ENCODE results near the gene EXO1.
"Not testable (repeated sequence)": the region's sequence is repeated elsewhere in the genome, so short reads cannot be mapped to it uniquely, and the experiment has no call there.

The EXO1 gene

DNA sequence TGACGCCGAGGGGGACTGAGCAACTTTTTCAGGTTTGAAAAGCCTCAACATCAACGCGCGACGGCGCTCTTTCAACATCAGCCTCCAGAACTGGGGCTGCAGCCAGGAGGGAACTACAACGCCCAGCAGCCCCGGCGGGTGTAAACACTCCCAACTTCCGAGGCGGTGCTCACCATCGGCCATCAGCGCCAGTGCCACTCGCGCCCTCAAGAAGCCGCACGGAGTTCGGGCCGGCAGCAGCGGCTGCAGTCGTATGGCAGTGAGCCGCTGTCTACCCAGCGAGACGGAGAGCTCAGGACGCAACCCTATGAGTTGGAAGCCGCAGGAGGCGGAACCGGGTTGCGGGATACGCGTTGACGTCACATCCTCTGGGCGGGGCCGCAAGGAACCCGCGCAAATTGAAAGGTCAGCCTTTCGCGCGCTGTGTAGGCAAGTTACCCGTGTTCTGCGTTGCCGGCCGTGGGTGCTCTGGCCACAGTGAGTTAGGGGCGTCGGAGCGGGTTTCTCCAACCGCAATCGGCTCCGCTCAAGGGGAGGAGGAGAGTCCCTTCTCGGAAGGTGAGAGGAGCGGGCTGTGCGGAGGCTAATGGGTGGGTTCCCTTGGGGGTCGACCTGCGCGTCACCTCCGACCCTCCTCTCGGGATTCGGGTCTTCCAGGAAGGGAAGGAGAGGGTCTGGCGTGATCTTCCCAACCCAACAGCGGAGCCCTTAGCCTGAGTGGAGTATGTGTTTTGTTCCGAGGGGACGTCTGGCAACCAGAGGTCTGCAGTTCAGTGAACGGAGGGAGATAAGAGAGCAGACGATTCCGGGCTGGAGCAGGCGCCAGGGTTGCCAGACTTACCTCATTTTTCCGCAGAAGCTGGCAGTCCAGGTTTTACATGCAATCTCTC, at the start of gene EXO1:
EXO1 (plus strand) TSS at position 409 of the 890 bp plus-strand sequence. CDS start 2,222 bp downstream, outside the sequence.
- Histone ChIP-seq H3K4me3 (ENCODE audit: low read depth in 1 of 5, low read length in 5 of 5) (peak within 1 kb of the TSS; percentile 56 to 95 (median 81)), H3K9ac (ENCODE audit: low read length in 5 of 5) (peak within 1 kb of the TSS in 4 of 5 donors; percentile 64 to 87 (median 80)), H3K4me1 (ENCODE audit: control insufficient read depth in 5 of 5, insufficient read depth in 5 of 5, low read length in 5 of 5) (peaks cover 5 to 13% (median 12%) of the 10 kb centered on the region in 5 donors), H3K36me3 (ENCODE audit: control insufficient read depth in 5 of 5, insufficient read depth in 5 of 5, low read length in 5 of 5) (no peaks in the 10 kb centered on the region), H3K27ac (ENCODE audit: low read depth, low read length) (peak within 1 kb of the TSS; percentile 92), H3K27me3 (ENCODE audit: control insufficient read depth in 5 of 5, insufficient read depth in 4 of 5, low read length in 5 of 5) (peaks cover 0 to 7% (median 0%) of the 10 kb centered on the region in 5 donors), H3K9me3 (ENCODE audit: control insufficient read depth in 5 of 5, low read length in 5 of 5) (no peaks in the 10 kb centered on the region)

DNA sequence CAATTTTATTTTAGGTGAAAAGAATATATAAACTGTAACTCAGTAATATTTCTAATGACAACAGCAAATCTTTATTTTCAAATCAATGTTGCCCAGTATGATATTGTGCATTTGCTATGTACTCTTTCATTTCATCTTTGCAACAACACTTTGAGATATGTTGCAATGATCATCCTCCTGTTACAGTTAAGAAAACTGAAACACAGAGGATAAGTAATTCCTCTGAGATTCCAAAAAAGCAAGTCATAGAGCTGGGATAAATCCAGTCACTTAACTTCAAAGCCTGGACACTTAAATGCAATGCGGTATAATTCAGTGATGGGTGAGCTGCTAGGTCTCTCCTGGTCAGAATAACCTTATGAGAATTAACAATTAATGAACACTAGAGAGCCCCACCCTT, 48.6 kb upstream of the EXO1 start:
- no peak overlapping the region for H3K4me3 ChIP-seq (ENCODE audit: low read depth in 1 of 5, low read length in 5 of 5)
- no peak overlapping the region for H3K27ac ChIP-seq (ENCODE audit: low read depth, low read length)
- H3K36me3 ChIP-seq (ENCODE audit: control insufficient read depth in 5 of 5, insufficient read depth in 5 of 5, low read length in 5 of 5) = no peaks in the 10 kb centered on the region
- H3K9ac ChIP-seq (ENCODE audit: low read length in 5 of 5) = no peak overlapping the region
- no peaks in the 10 kb centered on the region for H3K4me1 ChIP-seq (ENCODE audit: control insufficient read depth in 5 of 5, insufficient read depth in 5 of 5, low read length in 5 of 5)
- no peaks in the 10 kb centered on the region for H3K27me3 ChIP-seq (ENCODE audit: control insufficient read depth in 5 of 5, insufficient read depth in 4 of 5, low read length in 5 of 5)
- no peaks in the 10 kb centered on the region for H3K9me3 ChIP-seq (ENCODE audit: control insufficient read depth in 5 of 5, low read length in 5 of 5)

DNA sequence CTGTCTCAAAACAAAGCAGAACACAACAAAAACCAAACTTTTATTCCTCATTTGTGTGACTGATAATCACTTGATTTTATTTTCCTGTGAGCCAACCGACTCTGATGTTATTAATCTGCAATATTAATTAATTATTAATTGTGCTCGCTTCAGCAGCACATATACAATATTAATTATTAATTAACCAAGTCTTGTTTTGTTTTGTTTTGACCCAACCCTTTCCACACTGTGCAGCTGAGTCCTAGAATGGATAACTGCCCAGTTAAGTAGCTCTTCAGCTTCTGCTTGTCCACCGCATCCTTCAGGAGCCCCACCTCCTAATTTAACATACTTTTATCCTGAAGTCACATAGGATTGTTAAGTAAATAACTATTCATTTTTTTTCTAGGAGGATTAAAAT, 47.4 kb upstream of the EXO1 start:
- no peak overlapping the region for H3K27ac ChIP-seq (ENCODE audit: low read depth, low read length)
- H3K4me3 ChIP-seq (ENCODE audit: low read depth in 1 of 5, low read length in 5 of 5) = no peak overlapping the region
- H3K9me3 ChIP-seq (ENCODE audit: control insufficient read depth in 5 of 5, low read length in 5 of 5) = no peaks in the 10 kb centered on the region
- H3K36me3 ChIP-seq (ENCODE audit: control insufficient read depth in 5 of 5, insufficient read depth in 5 of 5, low read length in 5 of 5) = no peaks in the 10 kb centered on the region
- H3K4me1 ChIP-seq (ENCODE audit: control insufficient read depth in 5 of 5, insufficient read depth in 5 of 5, low read length in 5 of 5) = no peaks in the 10 kb centered on the region
- no peaks in the 10 kb centered on the region for H3K27me3 ChIP-seq (ENCODE audit: control insufficient read depth in 5 of 5, insufficient read depth in 4 of 5, low read length in 5 of 5)
- no peak overlapping the region for H3K9ac ChIP-seq (ENCODE audit: low read length in 5 of 5)

DNA sequence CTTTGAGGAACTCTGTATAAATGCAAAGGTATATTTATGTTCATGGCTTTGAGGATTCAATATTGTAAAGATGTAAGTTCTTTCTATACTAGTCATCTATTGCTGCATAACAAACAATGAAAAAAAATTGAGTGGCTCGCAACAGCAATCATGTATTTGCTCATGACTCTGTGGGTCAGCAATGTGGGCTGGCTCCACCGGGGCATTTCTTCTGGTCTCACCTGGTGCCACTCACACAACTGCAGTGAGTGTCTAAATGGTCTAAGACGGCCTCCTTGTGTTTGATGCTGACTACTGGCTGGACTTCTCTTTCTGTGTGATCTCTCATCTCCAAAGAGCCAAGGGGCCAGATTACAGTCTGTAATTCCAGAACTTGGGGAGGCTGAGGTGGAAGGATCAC, 45.1 kb upstream of the EXO1 start:
- H3K4me3 ChIP-seq (ENCODE audit: low read depth in 1 of 5, low read length in 5 of 5) = no peak overlapping the region
- no peaks in the 10 kb centered on the region for H3K9me3 ChIP-seq (ENCODE audit: control insufficient read depth in 5 of 5, low read length in 5 of 5)
- no peaks in the 10 kb centered on the region for H3K36me3 ChIP-seq (ENCODE audit: control insufficient read depth in 5 of 5, insufficient read depth in 5 of 5, low read length in 5 of 5)
- no peaks in the 10 kb centered on the region for H3K27me3 ChIP-seq (ENCODE audit: control insufficient read depth in 5 of 5, insufficient read depth in 4 of 5, low read length in 5 of 5)
- no peaks in the 10 kb centered on the region for H3K4me1 ChIP-seq (ENCODE audit: control insufficient read depth in 5 of 5, insufficient read depth in 5 of 5, low read length in 5 of 5)
- H3K9ac ChIP-seq (ENCODE audit: low read length in 5 of 5) = no peak overlapping the region
- no peak overlapping the region for H3K27ac ChIP-seq (ENCODE audit: low read depth, low read length)

DNA sequence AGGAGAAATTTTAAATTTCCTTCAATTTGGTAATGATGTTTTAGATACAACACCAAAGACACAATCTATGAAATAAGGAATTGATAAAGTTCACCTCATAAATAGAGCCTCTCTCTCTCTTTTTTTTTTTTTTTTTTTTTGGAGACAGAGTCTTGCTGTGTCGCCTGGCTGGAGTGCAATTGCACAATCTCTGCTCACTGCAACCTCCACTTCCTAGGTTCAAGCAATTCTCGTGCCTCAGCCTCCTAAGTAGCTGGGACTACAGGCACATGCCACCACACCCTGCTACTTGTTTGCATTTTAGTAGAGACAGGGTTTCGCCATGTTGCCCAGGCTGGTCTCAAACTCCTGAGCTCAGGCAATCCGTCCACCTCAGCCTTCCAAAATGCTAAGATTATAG, 43.3 kb upstream of the EXO1 start:
- not testable (repeated sequence) for H3K4me1 ChIP-seq (ENCODE audit: control insufficient read depth in 5 of 5, insufficient read depth in 5 of 5, low read length in 5 of 5); H3K27ac ChIP-seq (ENCODE audit: low read depth, low read length); H3K36me3 ChIP-seq (ENCODE audit: control insufficient read depth in 5 of 5, insufficient read depth in 5 of 5, low read length in 5 of 5); H3K27me3 ChIP-seq (ENCODE audit: control insufficient read depth in 5 of 5, insufficient read depth in 4 of 5, low read length in 5 of 5); H3K9me3 ChIP-seq (ENCODE audit: control insufficient read depth in 5 of 5, low read length in 5 of 5); H3K4me3 ChIP-seq (ENCODE audit: low read depth in 1 of 5, low read length in 5 of 5); H3K9ac ChIP-seq (ENCODE audit: low read length in 5 of 5)

DNA sequence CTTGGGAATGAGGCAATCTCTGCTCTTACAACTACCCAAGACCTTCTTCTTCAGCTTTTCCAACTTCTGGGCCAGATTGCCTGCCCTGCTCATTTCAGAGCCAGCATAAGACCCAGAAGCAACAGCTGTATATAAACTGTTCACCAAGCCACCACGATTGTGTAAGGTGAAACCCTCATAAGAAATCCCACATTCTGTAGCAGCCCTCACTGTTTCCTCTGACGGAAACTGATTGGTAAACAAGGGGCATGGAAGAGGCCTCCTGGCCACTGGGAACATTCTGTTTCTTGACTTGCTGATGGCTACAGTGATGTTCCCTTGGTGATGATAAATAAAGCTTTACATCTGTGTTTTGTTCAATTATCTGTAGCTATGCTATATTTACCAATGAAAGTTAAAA, 39.7 kb upstream of the EXO1 start:
- Histone ChIP-seq H3K27ac (ENCODE audit: low read depth, low read length) (no peak overlapping the region), H3K4me1 (ENCODE audit: control insufficient read depth in 5 of 5, insufficient read depth in 5 of 5, low read length in 5 of 5) (no peaks in the 10 kb centered on the region), H3K4me3 (ENCODE audit: low read depth in 1 of 5, low read length in 5 of 5) (no peak overlapping the region), H3K9me3 (ENCODE audit: control insufficient read depth in 5 of 5, low read length in 5 of 5) (no peaks in the 10 kb centered on the region), H3K36me3 (ENCODE audit: control insufficient read depth in 5 of 5, insufficient read depth in 5 of 5, low read length in 5 of 5) (no peaks in the 10 kb centered on the region), H3K27me3 (ENCODE audit: control insufficient read depth in 5 of 5, insufficient read depth in 4 of 5, low read length in 5 of 5) (no peaks in the 10 kb centered on the region), H3K9ac (ENCODE audit: low read length in 5 of 5) (no peak overlapping the region)

DNA sequence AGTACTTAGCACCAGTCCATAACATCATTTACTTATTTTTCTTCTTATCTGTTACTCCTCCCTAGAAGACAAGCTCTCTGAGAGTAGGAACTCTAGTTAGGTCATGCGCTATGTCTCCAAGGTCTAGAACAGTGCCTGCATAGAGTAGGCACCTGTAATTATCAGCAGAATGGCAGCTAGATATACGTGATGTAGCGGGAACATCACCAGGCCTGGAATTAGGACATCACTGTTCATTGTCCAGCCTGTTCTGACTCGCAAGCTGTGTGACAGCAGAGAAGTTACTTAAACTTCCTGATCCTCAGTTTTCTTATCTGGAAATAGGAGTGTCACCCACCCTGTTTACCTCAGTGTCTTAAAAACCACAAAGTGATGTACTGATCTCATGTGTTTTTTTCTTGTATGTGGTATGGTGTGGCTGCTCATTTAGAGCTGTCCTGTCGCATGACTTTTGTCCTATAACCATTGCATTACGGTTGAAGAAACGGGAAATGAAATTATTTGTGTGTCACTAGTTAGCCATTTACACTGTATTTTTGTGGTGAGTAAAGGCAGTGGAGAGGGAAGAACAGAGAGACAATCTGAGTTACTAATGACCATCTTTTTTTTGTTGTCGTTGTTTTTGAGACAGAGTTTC, 37.1 kb upstream of the EXO1 start:
- H3K4me3 ChIP-seq (ENCODE audit: low read depth in 1 of 5, low read length in 5 of 5) = no peak overlapping the region
- no peaks in the 10 kb centered on the region for H3K4me1 ChIP-seq (ENCODE audit: control insufficient read depth in 5 of 5, insufficient read depth in 5 of 5, low read length in 5 of 5)
- H3K27ac ChIP-seq (ENCODE audit: low read depth, low read length) = no peak overlapping the region

DNA sequence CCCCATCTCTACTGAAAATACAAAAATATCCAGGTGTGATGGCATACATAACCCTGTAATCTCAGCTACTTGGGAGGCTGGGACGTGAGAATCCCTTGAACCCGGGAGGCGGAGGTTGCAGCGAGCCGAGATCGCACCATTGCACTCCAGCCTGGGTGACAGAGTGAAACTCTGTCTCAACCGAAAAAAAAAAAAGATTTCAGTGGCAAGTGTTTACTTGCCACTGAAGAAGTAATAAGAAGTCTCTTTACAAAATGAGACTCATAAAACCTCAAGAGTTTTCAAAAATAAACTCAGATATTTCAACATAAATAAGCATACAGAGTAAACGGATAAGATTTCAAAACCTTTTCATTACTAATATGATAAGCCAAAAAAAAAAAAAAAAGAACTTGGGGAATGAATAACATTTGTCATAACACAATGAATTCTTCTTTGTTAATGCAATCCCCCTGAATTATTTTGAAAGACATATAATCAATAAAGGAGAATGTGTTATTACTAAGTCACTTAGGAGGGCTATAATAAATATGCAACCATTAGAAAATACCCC, 34.2 kb upstream of the EXO1 start:
- no peak overlapping the region for H3K9ac ChIP-seq (ENCODE audit: low read length in 5 of 5)
- no peaks in the 10 kb centered on the region for H3K36me3 ChIP-seq (ENCODE audit: control insufficient read depth in 5 of 5, insufficient read depth in 5 of 5, low read length in 5 of 5)
- no peak overlapping the region for H3K27ac ChIP-seq (ENCODE audit: low read depth, low read length)
- H3K4me1 ChIP-seq (ENCODE audit: control insufficient read depth in 5 of 5, insufficient read depth in 5 of 5, low read length in 5 of 5) = no peaks in the 10 kb centered on the region
- no peaks in the 10 kb centered on the region for H3K27me3 ChIP-seq (ENCODE audit: control insufficient read depth in 5 of 5, insufficient read depth in 4 of 5, low read length in 5 of 5)
- no peak overlapping the region for H3K4me3 ChIP-seq (ENCODE audit: low read depth in 1 of 5, low read length in 5 of 5)
- H3K9me3 ChIP-seq (ENCODE audit: control insufficient read depth in 5 of 5, low read length in 5 of 5) = no peaks in the 10 kb centered on the region

More for the DNA sequence above, 37.1 kb upstream of the EXO1 start:
- H3K9ac ChIP-seq (ENCODE audit: low read length in 5 of 5) = no peak overlapping the region
- H3K27me3 ChIP-seq (ENCODE audit: control insufficient read depth in 5 of 5, insufficient read depth in 4 of 5, low read length in 5 of 5) = no peaks in the 10 kb centered on the region
- H3K9me3 ChIP-seq (ENCODE audit: control insufficient read depth in 5 of 5, low read length in 5 of 5) = no peaks in the 10 kb centered on the region
- no peaks in the 10 kb centered on the region for H3K36me3 ChIP-seq (ENCODE audit: control insufficient read depth in 5 of 5, insufficient read depth in 5 of 5, low read length in 5 of 5)

DNA sequence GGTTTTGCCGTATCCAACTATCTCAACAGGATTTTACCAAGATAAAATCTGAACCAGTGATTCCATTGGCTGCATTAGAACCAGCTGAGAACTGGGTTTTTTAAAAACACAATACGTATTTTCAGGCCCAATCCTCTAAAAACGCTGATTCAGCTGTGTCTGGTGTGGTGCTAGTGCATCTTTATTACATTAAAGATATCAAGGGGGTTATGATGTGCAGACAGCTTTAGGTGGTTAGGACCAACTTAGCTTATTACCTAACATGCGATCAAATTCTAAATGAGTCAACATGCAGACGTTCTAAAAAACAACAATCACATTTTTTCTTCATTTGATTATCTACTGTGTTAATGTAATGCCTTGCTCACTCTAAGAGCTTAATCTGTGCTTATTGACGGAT, 32.0 kb upstream of the EXO1 start:
- H3K9ac ChIP-seq (ENCODE audit: low read length in 5 of 5) = no peak overlapping the region
- H3K27ac ChIP-seq (ENCODE audit: low read depth, low read length) = no peak overlapping the region
- no peaks in the 10 kb centered on the region for H3K27me3 ChIP-seq (ENCODE audit: control insufficient read depth in 5 of 5, insufficient read depth in 4 of 5, low read length in 5 of 5)
- no peak overlapping the region for H3K4me3 ChIP-seq (ENCODE audit: low read depth in 1 of 5, low read length in 5 of 5)
- H3K9me3 ChIP-seq (ENCODE audit: control insufficient read depth in 5 of 5, low read length in 5 of 5) = no peaks in the 10 kb centered on the region
- no peaks in the 10 kb centered on the region for H3K36me3 ChIP-seq (ENCODE audit: control insufficient read depth in 5 of 5, insufficient read depth in 5 of 5, low read length in 5 of 5)
- no peaks in the 10 kb centered on the region for H3K4me1 ChIP-seq (ENCODE audit: control insufficient read depth in 5 of 5, insufficient read depth in 5 of 5, low read length in 5 of 5)

DNA sequence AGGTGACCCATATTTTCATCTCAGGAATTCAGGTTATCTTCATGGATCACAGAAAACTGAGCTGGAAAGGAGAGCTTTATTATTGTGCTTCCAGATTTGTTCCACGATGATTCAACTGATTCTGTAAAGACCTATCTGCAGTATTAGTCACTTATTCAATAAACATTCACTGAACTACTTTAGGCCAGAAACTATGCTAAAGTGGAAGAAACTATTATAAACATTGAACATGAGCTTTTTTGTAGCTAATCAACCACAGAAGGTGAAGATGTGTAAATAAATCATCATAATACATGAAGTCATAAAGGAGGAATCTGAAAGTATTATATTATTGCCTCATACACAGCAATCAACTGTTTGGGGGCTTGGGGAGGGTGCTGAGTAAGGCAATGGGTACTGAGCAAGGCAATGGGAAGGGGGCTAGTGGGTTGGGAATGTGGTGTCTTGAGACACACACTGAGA, 30.6 kb upstream of the EXO1 start:
- no peak overlapping the region for H3K27ac ChIP-seq (ENCODE audit: low read depth, low read length)
- no peaks in the 10 kb centered on the region for H3K27me3 ChIP-seq (ENCODE audit: control insufficient read depth in 5 of 5, insufficient read depth in 4 of 5, low read length in 5 of 5)
- no peak overlapping the region for H3K4me3 ChIP-seq (ENCODE audit: low read depth in 1 of 5, low read length in 5 of 5)
- no peaks in the 10 kb centered on the region for H3K9me3 ChIP-seq (ENCODE audit: control insufficient read depth in 5 of 5, low read length in 5 of 5)
- H3K36me3 ChIP-seq (ENCODE audit: control insufficient read depth in 5 of 5, insufficient read depth in 5 of 5, low read length in 5 of 5) = no peaks in the 10 kb centered on the region
- no peak overlapping the region for H3K9ac ChIP-seq (ENCODE audit: low read length in 5 of 5)
- H3K4me1 ChIP-seq (ENCODE audit: control insufficient read depth in 5 of 5, insufficient read depth in 5 of 5, low read length in 5 of 5) = no peaks in the 10 kb centered on the region
